Lower lobe of right lung (tissue), 2 donors: ENCODE data around the gene APOBR. TPM values are rescaled to one million over a fixed set of nuclear protein-coding genes. Genes with fewer than 3 reads are reported as not detected.
"Not testable (repeated sequence)": the region's sequence is repeated elsewhere in the genome, so short reads cannot be mapped to it uniquely, and the experiment has no call there.

Experiments used
- ATAC-seq, 2 donors: fragments of 200-7000 bp; cut with Tn5 transposase; one replicate each; pipeline ENCODE4 v1.9.1; 2020 to 2022; ENCODE audit warnings: mild to moderate bottlenecking in 2 of 2, moderate library complexity in 2 of 2
- DNase-seq: peaks from one replicate; pipeline ENCODE4 v3.0.0-alpha.2; 2020
- H3K27ac ChIP-seq: fragments of 200-600 bp; one replicate; pipeline ENCODE4 v1.8.0; 2022
- H3K27me3 ChIP-seq: fragments of 200-600 bp; one replicate; pipeline ENCODE4 v1.8.0; 2022; ENCODE audit warnings: low read depth
- H3K36me3 ChIP-seq: fragments of 200-600 bp; one replicate; pipeline ENCODE4 v1.8.0; 2022; ENCODE audit warnings: mild to moderate bottlenecking
- H3K4me1 ChIP-seq: fragments of 200-600 bp; one replicate; pipeline ENCODE4 v1.8.0; 2022
- H3K4me3 ChIP-seq: fragments of 200-600 bp; one replicate; pipeline ENCODE4 v1.8.0; 2022; ENCODE audit warnings: mild to moderate bottlenecking
- H3K9me3 ChIP-seq: fragments of 200-600 bp; one replicate; pipeline ENCODE4 v1.8.0; 2022
- CTCF ChIP-seq: fragments of 200-600 bp; IDR thresholded peaks from one replicate; pipeline ENCODE4 v1.8.0; 2022; ENCODE audit warnings: antibody characterized with exemption, mild to moderate bottlenecking
- intact Hi-C: fragments of 100-400 bp; cut with DNase I; formaldehyde crosslinking; loops from one replicate; pipeline ENCODE4 v1.11.0; 2022
- total RNA-seq: library from RNA; stranded (reverse); fragmentation: NEBNext Ultra II Directional; extraction: Animal tissue kit (Norgen Biotek cat#: 25700); gene quantifications from one replicate; pipeline ENCODE4 v1.2.1, GENCODE V29; 2021
- donor health status: DM: no; HTN: yes; CAD: no; lungs with severe emphysema.

Gene APOBR
- total RNA-seq, 1 donor from 2014 or later = 29.2 TPM

GRCh38 chr16:28542646-28543045 lies 48.2 kb downstream of the APOBR start:
- H3K9me3 ChIP-seq = no peaks in the 10 kb centered on the region
- peaks cover 13% of the 10 kb centered on the region for H3K4me1 ChIP-seq
- DNase-seq (no peak), ATAC-seq (no peak)
- H3K27ac ChIP-seq = peak overlapping the region; percentile 78
- H3K27me3 ChIP-seq = no peaks in the 10 kb centered on the region
- H3K4me3 ChIP-seq = no peak overlapping the region
- H3K36me3 ChIP-seq = no peaks in the 10 kb centered on the region
- no peak for TF ChIP-seq CTCF
- intact Hi-C loops = no loop called here

GRCh38 chr16:28543072-28543471 lies 48.6 kb downstream of the APOBR start:
- no peaks in the 10 kb centered on the region for H3K27me3 ChIP-seq
- peaks cover 13% of the 10 kb centered on the region for H3K4me1 ChIP-seq
- TF ChIP-seq CTCF = no peak
- ATAC-seq (peak; percentile 43 to 73), DNase-seq (peak; percentile 77)
- H3K9me3 ChIP-seq = no peaks in the 10 kb centered on the region
- no peak overlapping the region for H3K4me3 ChIP-seq
- H3K36me3 ChIP-seq = no peaks in the 10 kb centered on the region
- intact Hi-C loops = no loop called here
- H3K27ac ChIP-seq = peak overlapping the region; percentile 78

GRCh38 chr16:28544998-28545397 lies 50.6 kb downstream of the APOBR start:
- Histone ChIP-seq H3K9me3 (no peaks in the 10 kb centered on the region), H3K27me3 (no peaks in the 10 kb centered on the region), H3K4me1 (peaks cover 4% of the 10 kb centered on the region), H3K27ac (no peak overlapping the region), H3K4me3 (no peak overlapping the region), H3K36me3 (no peaks in the 10 kb centered on the region)
- intact Hi-C loops = no loop called here
- TF ChIP-seq CTCF = no peak
- ATAC-seq (no peak), DNase-seq (no peak)

GRCh38 chr16:28545964-28546363 lies 51.5 kb downstream of the APOBR start:
- ATAC-seq, H3K9me3 ChIP-seq, DNase-seq, H3K36me3 ChIP-seq, intact Hi-C loops, H3K27me3 ChIP-seq, H3K4me3 ChIP-seq, H3K27ac ChIP-seq, H3K4me1 ChIP-seq: not testable (repeated sequence)

GRCh38 chr16:28546626-28547025 lies 52.2 kb downstream of the APOBR start:
- Histone ChIP-seq H3K9me3 (no peaks in the 10 kb centered on the region), H3K27me3 (no peaks in the 10 kb centered on the region), H3K36me3 (no peaks in the 10 kb centered on the region), H3K4me1 (peaks cover 4% of the 10 kb centered on the region), H3K4me3 (no peak overlapping the region), H3K27ac (no peak overlapping the region)
- no peak for DNase-seq
- intact Hi-C loops = no loop called here
- ATAC-seq = no peak
- TF ChIP-seq CTCF = no peak

- ATAC-seq = no peak
- no peak for DNase-seq
- intact Hi-C loops = no loop called here
Measured at GRCh38 chr16:28548306-28548802, 53.9 kb downstream of the APOBR start.

More at GRCh38 chr16:28548306-28548802, 53.9 kb downstream of the APOBR start:
- no peak overlapping the region for H3K4me3 ChIP-seq
- H3K27me3 ChIP-seq = no peaks in the 10 kb centered on the region
- H3K9me3 ChIP-seq = no peaks in the 10 kb centered on the region
- peaks cover 4% of the 10 kb centered on the region for H3K4me1 ChIP-seq
- no peaks in the 10 kb centered on the region for H3K36me3 ChIP-seq
- TF ChIP-seq CTCF = no peak
- no peak overlapping the region for H3K27ac ChIP-seq

Other genes with a start within 250 kb of the APOBR start
- gene SBK1, start 202.1 kb upstream of the APOBR start, total RNA-seq = 2.4 TPM
- gene NPIPB6, start 131.1 kb upstream of the APOBR start, total RNA-seq = not detected
- 17.5 TPM for gene EIF3CL, start 90.8 kb upstream of the APOBR start, total RNA-seq
- 0.44 TPM for gene NPIPB7, start 22.3 kb upstream of the APOBR start, total RNA-seq
- gene CLN3, start 2.6 kb upstream of the APOBR start, total RNA-seq = 79.9 TPM
- gene IL27, start 12.2 kb downstream of the APOBR start, total RNA-seq = 1.4 TPM
- 302 TPM for gene NUPR1, start 44.3 kb downstream of the APOBR start, total RNA-seq
- 40.6 TPM for gene SGF29, start 59.3 kb downstream of the APOBR start, total RNA-seq
- 10.3 TPM for gene SULT1A2, start 102.4 kb downstream of the APOBR start, total RNA-seq
- 50.2 TPM for gene SULT1A1, start 115.4 kb downstream of the APOBR start, total RNA-seq
- gene NPIPB8, start 143.4 kb downstream of the APOBR start, total RNA-seq = 2.7 TPM
- 484 TPM for gene EIF3C, start 216.8 kb downstream of the APOBR start, total RNA-seq